ENCODE measurements around the gene CDH4.

Gene CDH4

DNA sequence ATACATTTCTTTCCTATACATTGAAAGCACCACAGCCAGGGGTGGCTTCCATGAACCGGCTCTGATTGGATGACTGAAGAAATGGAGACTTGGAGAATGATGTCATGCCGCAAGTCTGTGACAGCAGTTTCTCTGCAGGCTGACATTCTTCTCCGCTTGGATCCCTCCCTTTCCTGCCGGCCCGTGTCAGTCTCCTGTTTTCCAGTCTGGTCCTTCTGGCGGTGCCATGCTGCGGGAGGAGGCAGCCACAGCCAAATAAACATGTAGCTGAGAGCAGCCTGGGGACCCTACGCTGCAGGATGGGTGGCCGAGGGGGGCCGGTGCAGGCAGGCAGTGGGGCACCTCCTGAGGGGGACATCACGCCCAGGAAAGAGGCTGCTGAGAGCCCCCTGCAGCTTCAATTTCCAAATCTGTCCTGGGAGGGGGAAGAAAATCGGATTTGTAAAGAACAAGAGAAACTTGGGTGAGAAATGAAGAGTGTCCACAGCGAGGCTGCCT is 635.6 kb downstream of the CDH4 start:
- Mint-ChIP-seq H3K4me3 (no peak overlapping the region), H3K27me3 (ENCODE audit: low read depth) (no peaks in the 10 kb centered on the region), H3K4me1 (ENCODE audit: low read depth) (peaks cover 2% of the 10 kb centered on the region), H3K27ac (no peak overlapping the region), H3K36me3 (ENCODE audit: low read depth) (no peaks in the 10 kb centered on the region), H3K9me3 (peaks cover 12% of the 10 kb centered on the region)

GRCh38 chr20:61888101-61888865 is 636.2 kb downstream of the CDH4 start:
- Mint-ChIP-seq H3K4me3 (no peak overlapping the region), H3K4me1 (ENCODE audit: low read depth) (peaks cover 2% of the 10 kb centered on the region), H3K27ac (no peak overlapping the region), H3K36me3 (ENCODE audit: low read depth) (no peaks in the 10 kb centered on the region), H3K27me3 (ENCODE audit: low read depth) (no peaks in the 10 kb centered on the region), H3K9me3 (peaks cover 12% of the 10 kb centered on the region)

DNA sequence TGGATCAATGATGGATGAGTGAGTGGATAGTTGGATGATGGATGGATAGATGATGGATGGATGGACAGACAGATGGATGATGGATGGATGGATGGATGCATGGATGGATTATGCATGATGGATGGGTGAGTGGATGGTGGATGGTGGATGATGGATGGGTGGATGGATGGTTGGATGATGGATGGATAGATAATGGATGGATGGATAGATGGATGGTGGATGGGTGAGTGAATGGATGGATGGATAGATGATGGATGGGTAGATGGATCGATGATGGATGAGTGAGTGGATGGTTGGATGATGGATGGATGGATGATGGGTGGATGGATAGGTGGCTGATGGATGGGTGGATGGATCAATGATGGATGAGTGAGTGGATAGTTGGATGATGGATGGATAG is 637.6 kb downstream of the CDH4 start:
- no peak overlapping the region for H3K27ac Mint-ChIP-seq
- no peaks in the 10 kb centered on the region for H3K36me3 Mint-ChIP-seq (ENCODE audit: low read depth)
- H3K27me3 Mint-ChIP-seq (ENCODE audit: low read depth): no peaks in the 10 kb centered on the region
- no peak overlapping the region for H3K4me3 Mint-ChIP-seq
- peaks cover 12% of the 10 kb centered on the region for H3K9me3 Mint-ChIP-seq
- H3K4me1 Mint-ChIP-seq (ENCODE audit: low read depth): peaks cover 2% of the 10 kb centered on the region

DNA sequence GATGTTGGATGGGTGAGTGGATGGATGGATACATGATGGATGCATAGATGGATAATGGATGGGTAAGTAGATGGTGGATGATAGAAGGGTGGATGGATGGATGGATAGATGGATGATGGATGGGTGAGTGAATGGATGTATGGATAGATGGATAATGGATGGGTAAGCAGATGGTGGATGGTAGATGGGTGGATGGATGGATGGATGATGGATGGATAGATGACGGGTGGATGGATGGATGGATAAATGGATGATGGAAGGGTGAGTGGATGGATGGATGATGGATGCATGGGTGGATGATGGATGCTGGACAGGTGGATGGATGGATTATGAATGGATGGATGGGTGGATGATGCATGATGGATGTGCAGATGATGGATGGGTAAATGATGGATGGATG is 638.1 kb downstream of the CDH4 start:
- Mint-ChIP-seq H3K27me3 (ENCODE audit: low read depth) (no peaks in the 10 kb centered on the region), H3K9me3 (peaks cover 12% of the 10 kb centered on the region), H3K4me1 (ENCODE audit: low read depth) (peaks cover 2% of the 10 kb centered on the region), H3K27ac (no peak overlapping the region), H3K4me3 (no peak overlapping the region), H3K36me3 (ENCODE audit: low read depth) (no peaks in the 10 kb centered on the region)

DNA sequence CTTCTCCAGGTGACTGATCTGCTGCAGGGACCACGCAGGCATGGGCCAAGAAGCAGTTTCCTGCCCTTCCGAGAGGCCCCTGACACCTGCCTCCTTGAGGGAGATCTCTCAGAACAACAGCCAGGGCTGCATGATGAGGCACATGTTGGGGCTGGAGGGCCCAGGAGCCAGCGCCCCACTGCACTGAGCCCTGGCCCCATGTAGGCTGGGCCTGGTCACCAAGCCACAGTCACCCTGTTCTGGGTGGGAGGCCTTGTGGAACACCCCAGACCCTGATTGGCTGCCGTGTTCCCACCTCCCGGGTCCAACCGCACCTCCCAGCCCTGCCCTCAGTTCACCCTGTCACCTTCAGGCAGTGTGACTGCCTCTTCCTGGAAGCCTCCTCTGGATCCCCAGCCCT is 639.4 kb downstream of the CDH4 start:
- Mint-ChIP-seq H3K27ac (no peak overlapping the region), H3K4me3 (no peak overlapping the region), H3K9me3 (peaks cover 12% of the 10 kb centered on the region), H3K36me3 (ENCODE audit: low read depth) (no peaks in the 10 kb centered on the region), H3K27me3 (ENCODE audit: low read depth) (no peaks in the 10 kb centered on the region), H3K4me1 (ENCODE audit: low read depth) (peaks cover 2% of the 10 kb centered on the region)

GRCh38 chr20:61891916-61892649 is 640.0 kb downstream of the CDH4 start:
- Mint-ChIP-seq H3K4me1 (ENCODE audit: low read depth) (peaks cover 2% of the 10 kb centered on the region), H3K36me3 (ENCODE audit: low read depth) (no peaks in the 10 kb centered on the region), H3K27me3 (ENCODE audit: low read depth) (no peaks in the 10 kb centered on the region), H3K4me3 (no peak overlapping the region), H3K9me3 (peaks cover 12% of the 10 kb centered on the region), H3K27ac (no peak overlapping the region)

GRCh38 chr20:61895016-61895415 is 643.0 kb downstream of the CDH4 start:
- no peaks in the 10 kb centered on the region for H3K36me3 Mint-ChIP-seq (ENCODE audit: low read depth)
- H3K9me3 Mint-ChIP-seq: peaks cover 4% of the 10 kb centered on the region
- no peak overlapping the region for H3K27ac Mint-ChIP-seq
- H3K4me3 Mint-ChIP-seq: no peak overlapping the region
- no peaks in the 10 kb centered on the region for H3K4me1 Mint-ChIP-seq (ENCODE audit: low read depth)
- no peaks in the 10 kb centered on the region for H3K27me3 Mint-ChIP-seq (ENCODE audit: low read depth)

- Mint-ChIP-seq H3K4me3 (no peak overlapping the region), H3K27ac (no peak overlapping the region), H3K4me1 (ENCODE audit: low read depth) (no peaks in the 10 kb centered on the region), H3K36me3 (ENCODE audit: low read depth) (no peaks in the 10 kb centered on the region), H3K9me3 (no peaks in the 10 kb centered on the region), H3K27me3 (ENCODE audit: low read depth) (no peaks in the 10 kb centered on the region)
These were observed 643.6 kb downstream of the CDH4 start for GRCh38 chr20:61895686-61896057.

DNA sequence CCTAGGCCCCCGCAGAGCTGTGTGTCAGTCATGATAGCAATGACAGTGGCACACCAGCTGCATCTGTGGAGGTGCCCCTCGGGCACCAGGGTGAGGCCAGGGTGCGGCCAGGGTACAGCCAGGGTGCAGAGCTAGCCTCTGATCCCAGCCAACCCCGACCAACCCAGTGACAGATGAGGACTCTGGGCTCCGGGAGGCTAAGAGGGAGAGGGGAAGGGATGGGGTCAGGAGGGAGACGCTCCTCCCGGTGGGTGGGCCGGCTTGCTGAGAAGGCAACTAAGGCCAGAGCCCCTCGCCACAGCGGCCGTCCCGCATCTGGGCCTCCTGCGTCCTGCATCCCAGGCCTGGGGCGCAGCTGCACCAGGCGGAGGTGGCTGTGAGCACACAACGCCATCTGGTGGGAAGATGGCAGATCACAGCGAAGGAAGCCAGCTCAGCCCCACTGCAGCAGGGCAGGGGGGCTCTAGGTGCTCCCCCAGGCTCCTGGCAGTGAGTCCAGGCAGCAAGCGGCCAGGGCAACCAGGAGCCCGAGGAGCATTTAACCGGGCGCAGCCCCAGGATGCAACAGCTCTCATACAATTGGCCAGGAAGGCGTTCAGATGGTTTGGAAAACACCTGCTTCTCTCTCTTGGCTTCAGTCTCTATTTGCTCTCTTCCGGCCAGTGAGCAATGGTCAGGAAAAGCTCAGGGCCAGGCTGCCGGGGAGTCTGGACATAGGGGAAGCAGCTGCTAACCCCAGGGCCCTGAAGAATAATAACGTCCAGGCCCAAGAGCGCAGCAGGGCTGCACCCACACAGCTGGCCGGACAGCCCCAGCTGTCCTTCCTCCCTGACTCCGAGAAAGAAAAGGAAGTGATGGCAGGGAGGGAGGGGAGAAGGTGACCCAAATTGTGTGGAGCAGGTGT is 644.2 kb downstream of the CDH4 start:
- H3K27ac Mint-ChIP-seq: no peak overlapping the region
- no peaks in the 10 kb centered on the region for H3K9me3 Mint-ChIP-seq
- no peaks in the 10 kb centered on the region for H3K27me3 Mint-ChIP-seq (ENCODE audit: low read depth)
- no peaks in the 10 kb centered on the region for H3K4me1 Mint-ChIP-seq (ENCODE audit: low read depth)
- no peak overlapping the region for H3K4me3 Mint-ChIP-seq
- H3K36me3 Mint-ChIP-seq (ENCODE audit: low read depth): no peaks in the 10 kb centered on the region

DNA sequence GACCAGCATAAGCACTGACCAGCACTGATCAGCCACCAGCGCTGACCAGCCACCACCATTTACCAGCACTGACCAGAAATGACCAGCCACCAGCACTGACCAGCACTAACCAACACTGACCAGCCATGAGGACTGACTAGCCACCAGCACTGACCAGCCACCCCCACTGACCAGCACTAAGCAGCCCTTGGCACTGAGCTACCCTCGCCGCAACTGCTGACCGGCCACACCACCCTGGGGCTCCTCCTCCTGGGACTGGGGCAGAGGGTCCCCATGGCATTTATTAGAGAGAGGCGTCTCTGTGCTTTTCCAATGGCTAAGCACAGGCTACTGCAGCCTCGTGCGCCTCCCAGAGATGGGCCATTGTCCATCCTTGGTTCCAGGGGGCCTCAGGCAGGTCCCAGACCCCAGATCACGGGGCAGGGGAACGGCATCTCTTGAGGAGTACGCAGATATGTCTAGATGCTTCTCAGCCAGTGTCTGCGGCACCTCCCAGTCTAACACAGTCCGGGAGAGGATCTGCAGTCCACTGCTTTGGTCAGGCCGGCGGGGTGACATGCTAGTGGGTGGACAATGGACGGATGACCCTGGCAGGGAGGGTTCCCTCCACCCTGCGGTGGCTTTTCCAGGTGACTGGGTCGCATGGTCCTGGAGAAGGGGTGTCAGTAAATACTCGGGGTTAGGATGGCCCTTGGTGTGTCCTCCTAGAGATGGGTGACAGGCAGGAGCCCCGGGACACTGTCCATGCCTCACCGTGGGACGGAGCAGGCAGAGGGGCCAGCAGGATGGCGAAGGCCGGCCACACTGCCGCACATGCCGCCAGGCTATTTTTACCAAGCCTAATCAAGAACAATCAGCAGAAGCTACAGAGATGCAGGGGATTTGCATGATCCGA is 645.6 kb downstream of the CDH4 start:
- Mint-ChIP-seq H3K4me1 (ENCODE audit: low read depth) (no peaks in the 10 kb centered on the region), H3K36me3 (ENCODE audit: low read depth) (no peaks in the 10 kb centered on the region), H3K4me3 (no peak overlapping the region), H3K27ac (no peak overlapping the region), H3K9me3 (no peaks in the 10 kb centered on the region), H3K27me3 (ENCODE audit: low read depth) (no peaks in the 10 kb centered on the region)

- H3K4me3 Mint-ChIP-seq: no peak overlapping the region
- H3K27me3 Mint-ChIP-seq (ENCODE audit: low read depth): no peaks in the 10 kb centered on the region
- H3K4me1 Mint-ChIP-seq (ENCODE audit: low read depth): no peaks in the 10 kb centered on the region
- H3K36me3 Mint-ChIP-seq (ENCODE audit: low read depth): no peaks in the 10 kb centered on the region
- no peak overlapping the region for H3K27ac Mint-ChIP-seq
- H3K9me3 Mint-ChIP-seq: no peaks in the 10 kb centered on the region
These were observed 646.3 kb downstream of the CDH4 start for GRCh38 chr20:61898405-61898804.

GRCh38 chr20:61900011-61900944 is 648.2 kb downstream of the CDH4 start:
- no peaks in the 10 kb centered on the region for H3K36me3 Mint-ChIP-seq (ENCODE audit: low read depth)
- no peak overlapping the region for H3K27ac Mint-ChIP-seq
- H3K27me3 Mint-ChIP-seq (ENCODE audit: low read depth): no peaks in the 10 kb centered on the region
- H3K9me3 Mint-ChIP-seq: no peaks in the 10 kb centered on the region
- H3K4me3 Mint-ChIP-seq: no peak overlapping the region
- H3K4me1 Mint-ChIP-seq (ENCODE audit: low read depth): no peaks in the 10 kb centered on the region

DNA sequence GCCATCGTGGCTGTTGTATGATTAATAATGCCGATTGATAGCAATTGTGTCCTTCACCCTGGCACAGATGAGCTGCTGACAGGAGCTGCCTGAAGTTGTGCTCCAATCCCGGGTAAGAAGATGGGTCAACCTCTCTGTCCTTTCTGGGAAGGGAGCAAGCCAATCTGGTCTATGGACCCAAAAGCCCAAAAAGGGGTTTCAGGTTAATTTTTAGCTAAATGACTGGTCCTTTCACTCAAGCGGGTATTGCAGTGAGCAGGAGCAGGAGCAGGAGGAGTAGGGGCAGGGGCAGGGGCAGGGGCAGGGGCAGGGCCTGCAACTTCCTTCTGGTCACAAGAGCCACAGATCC is 648.9 kb downstream of the CDH4 start:
- H3K27me3 Mint-ChIP-seq (ENCODE audit: low read depth): no peaks in the 10 kb centered on the region
- no peak overlapping the region for H3K27ac Mint-ChIP-seq
- H3K9me3 Mint-ChIP-seq: no peaks in the 10 kb centered on the region
- H3K4me3 Mint-ChIP-seq: no peak overlapping the region
- H3K36me3 Mint-ChIP-seq (ENCODE audit: low read depth): no peaks in the 10 kb centered on the region
- no peaks in the 10 kb centered on the region for H3K4me1 Mint-ChIP-seq (ENCODE audit: low read depth)
